ENCODE data around the gene CEP44.
"Not testable (repeated sequence)": the region's sequence is repeated elsewhere in the genome, so short reads cannot be mapped to it uniquely, and the experiment has no call there.

The CEP44 gene

DNA sequence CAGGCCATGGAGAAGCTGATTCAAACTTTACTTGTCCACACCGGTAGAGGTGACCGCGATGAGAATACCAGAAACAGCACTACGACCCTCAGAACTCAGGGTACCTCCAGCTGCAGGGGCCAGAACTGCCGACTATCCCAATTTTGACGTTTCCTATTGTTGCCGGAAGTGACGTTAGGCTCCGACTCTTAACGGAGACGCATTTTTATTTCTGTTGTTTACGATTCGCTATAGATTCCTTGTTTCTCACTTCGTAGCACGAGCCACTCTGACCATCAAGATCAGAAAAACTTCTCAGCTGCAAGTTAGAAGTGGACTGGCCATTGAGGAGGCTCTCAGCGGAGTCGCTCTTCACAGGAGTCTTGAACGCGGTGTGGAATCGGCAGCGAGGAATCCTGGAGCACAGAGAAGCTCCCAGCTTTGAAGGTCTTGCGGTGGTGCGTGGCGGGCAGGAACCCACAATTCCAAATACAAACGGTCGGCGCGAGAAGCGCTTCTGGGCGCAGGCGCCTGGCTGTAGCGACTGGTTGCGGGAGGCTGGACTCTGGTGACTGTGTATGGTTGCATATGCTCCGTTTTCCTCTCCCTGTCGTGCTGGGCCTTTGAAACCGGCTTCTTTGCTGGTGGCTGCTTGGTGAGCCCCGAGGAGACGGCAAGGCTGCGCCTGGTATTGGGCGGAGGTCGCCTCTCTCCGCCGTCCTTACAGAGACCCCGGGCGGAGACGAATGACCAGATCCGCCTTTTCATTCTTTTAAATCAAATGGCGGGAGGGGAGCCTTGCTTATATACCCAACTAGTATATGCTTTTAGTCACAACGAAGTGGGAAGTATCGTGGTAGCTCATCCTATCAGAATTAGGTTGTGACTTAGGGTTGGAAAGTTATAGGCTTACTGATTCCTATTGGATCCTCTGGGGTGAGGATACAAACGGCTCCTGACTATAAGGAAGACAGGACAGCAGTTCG, at the start of gene CEP44, which contains the start of gene FBXO8:
Gene CEP44, plus strand, starts transcription at position 405 of the 965 bp plus-strand sequence. CDS start 15,211 bp downstream, outside the sequence.
Gene FBXO8, minus strand, starts transcription at position 161 of the 965 bp plus-strand sequence. CDS start 20,575 bp downstream, outside the sequence.
- DNase-seq (ENCODE audit: low spot score) = peak; percentile 59

DNA sequence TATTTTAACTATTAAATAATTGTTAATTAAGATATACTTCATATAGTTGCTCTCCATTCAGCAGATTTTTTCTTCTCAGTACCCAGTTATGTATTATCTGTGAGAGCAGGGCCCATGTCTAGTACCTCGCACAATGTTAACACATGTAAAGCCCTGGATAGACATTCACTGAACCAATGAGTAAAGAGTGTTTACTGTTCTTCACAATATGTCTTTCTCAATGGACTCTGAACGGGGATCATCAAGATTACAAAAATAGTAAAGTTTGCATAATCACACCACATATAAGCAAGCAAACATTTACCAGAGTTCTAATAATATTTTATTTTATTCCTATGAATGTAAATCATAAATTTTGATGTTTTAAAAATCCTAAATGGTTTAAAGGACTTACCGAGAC, 47.4 kb upstream of the CEP44 start:
- no peak for DNase-seq (ENCODE audit: low spot score)

- no peak for DNase-seq (ENCODE audit: low spot score)
Observed at GRCh38 chr4:174241162-174241561, 42.5 kb upstream of the CEP44 start.

DNA sequence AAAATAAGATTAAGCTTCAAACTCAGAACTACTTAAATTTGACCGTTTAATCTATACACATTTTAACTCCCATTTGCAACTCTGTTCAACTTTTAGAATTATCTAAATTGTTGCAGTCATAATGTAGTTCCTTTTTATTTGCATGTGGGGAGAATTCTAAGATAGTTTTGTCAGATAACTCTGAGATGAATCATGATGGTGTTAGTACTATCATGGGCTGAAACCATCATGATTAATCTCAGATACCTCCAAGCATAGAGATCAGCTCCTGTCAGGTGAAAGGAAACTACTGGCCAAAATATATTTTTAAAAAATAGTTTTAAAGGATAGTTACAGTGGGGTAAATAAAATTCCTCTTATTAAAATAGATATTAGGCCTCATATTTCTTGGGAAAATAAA, 39.3 kb upstream of the CEP44 start:
- DNase-seq (ENCODE audit: low spot score) = no peak

DNA sequence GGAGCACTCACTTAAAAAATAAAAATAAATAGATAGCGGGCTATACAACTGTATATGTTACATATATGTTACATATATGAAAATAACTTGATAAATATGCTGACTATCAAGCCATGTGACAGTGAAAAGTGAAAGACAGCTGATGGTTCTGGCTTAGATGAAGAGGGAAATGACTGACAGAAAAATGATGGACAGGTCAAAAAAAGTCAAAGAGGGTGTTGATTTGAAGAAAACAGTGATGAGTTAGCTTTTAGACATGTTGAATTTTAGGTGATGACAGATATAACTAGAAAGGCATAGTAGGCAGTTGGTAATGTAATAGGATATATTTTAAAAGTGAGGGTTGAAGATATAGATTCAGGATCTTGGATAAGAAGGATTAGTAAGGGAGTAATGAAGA, 38.0 kb upstream of the CEP44 start:
- no peak for DNase-seq (ENCODE audit: low spot score)

DNA sequence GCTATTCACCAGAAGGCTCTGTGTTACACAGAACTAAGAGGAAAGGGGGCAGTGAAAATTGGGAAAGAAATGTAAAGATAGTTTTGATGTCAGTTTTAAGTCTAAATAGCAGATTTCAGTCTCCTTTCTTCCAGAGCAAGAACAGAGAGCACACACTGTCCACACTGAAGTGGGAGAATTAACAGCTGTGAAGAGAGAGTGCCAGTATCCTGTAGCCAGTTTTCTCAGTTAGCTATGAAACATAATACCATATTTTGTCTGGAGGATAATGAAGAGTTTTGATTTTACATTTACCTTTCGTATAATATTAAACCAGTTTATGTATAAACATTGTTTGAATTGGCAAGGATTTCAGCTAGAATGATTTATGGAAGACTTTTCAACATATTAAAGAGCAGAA, 35.3 kb upstream of the CEP44 start:
- no peak for DNase-seq (ENCODE audit: low spot score)

DNA sequence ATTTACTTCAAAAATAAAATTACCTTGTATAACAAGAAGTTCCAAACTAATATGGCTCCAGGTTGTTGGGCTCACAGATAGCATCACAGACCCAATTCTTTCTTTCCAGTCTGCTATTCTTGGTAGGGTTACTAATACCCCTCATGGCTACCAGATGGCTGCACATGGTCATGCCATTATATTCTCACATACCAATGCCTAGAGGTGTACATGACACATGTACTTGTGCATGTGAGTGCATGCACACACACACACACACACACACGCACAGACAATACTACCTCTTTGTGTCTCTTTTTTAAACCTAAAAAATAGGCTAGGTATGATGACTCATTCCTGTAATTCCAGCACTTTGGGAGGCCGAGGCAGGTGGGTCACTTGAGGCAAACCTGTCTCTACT, 31.3 kb upstream of the CEP44 start:
- no peak for DNase-seq (ENCODE audit: low spot score)

DNA sequence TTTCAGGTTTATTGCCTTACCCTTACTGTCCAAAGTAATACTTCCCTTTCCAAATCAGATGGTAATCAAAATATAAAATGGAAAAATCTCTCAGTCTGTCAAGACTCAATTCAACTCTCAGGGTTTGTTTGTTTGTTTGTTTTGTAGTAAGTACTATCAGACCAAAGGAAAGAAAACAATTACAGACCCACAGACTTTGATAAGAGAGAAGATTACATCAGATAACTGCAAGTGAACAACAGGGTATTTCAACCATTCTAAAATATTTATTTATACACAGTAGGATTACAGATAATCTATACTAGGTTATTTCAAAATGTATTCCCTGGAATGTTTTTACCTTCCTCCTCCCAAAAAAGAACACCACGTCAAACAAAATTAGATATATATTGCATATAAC, 29.1 kb upstream of the CEP44 start:
- DNase-seq (ENCODE audit: low spot score) = no peak

DNA sequence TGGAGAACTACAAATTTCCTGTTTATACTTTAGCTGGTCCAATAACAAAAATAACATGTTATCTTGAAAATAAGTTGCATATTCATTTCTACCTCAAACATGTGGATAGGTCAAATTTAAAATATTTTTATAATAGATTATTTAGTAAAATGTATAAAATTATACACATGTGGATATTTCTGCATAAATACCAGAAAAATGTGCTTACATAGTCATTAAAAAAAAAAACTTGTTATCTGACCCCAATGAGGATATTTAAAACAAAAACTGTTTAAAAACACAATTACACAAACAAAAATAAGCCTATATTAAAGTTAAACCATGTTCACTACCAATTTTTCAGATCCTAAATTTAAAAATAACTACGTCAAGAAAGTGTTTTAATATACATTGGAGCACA, 28.3 kb upstream of the CEP44 start:
- DNase-seq (ENCODE audit: low spot score) = no peak

GRCh38 chr4:174255786-174256185, 27.9 kb upstream of the CEP44 start:
- DNase-seq (ENCODE audit: low spot score) = no peak

DNA sequence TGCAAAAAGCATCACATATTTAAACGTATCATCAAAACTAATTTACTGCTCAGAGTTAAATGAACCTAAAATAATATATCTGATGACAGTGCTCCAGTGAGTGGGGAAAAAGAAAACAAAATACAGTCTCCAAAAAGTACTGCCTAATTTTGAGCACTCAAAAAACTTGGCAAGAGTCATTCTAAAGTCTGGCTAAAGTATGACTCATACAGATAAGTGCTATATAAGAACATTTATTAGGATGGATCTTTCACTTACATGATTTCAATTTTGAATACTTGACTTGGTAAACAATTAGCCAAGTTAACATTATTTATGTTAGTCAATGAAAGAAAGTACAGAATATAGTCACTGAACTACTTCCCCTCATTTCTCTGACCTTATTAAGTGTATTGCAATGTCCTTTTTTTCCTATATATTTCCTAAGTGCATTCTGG, 27.4 kb upstream of the CEP44 start:
- DNase-seq (ENCODE audit: low spot score) = no peak

- DNase-seq (ENCODE audit: low spot score) = no peak
Observed at GRCh38 chr4:174259580-174259979, 24.1 kb upstream of the CEP44 start.

DNA sequence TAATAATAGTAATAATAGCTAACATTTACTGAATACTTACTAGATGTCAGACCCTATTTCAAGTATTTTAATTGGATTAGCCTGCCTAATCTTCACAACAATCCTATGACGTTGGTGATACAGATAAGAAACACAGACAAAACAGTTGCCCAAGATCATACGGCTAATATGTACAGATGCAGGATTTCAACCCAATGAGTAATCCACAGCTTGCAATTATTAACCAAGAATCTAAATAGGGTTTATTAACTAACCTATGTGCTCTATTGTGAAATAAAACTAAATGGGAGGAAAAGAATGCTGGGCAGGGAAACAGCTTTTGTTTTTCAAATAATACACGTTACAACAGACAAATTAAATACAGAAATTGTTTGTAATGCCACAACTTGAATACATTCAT, 23.6 kb upstream of the CEP44 start:
- DNase-seq (ENCODE audit: low spot score) = peak; percentile 23

GRCh38 chr4:174261432-174261831, 22.3 kb upstream of the CEP44 start:
- DNase-seq (ENCODE audit: low spot score) = not testable (repeated sequence)

GRCh38 chr4:174262624-174263444, 20.9 kb upstream of the CEP44 start:
- no peak for DNase-seq (ENCODE audit: low spot score)

DNA sequence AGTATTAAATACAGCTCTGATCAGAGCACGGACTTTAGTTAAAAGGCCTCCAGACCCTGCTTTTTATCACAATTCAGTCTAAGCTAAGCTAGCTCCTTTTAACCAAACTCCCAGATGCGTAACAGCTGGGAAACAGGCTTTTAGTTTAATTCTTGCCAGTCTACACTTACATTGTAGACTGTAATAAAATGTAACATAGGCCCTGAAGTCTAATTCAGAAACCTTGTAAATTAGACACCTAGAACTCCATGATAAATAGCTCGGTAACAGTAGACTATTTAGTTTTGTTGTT, 20.3 kb upstream of the CEP44 start:
- DNase-seq (ENCODE audit: low spot score) = no peak

DNA sequence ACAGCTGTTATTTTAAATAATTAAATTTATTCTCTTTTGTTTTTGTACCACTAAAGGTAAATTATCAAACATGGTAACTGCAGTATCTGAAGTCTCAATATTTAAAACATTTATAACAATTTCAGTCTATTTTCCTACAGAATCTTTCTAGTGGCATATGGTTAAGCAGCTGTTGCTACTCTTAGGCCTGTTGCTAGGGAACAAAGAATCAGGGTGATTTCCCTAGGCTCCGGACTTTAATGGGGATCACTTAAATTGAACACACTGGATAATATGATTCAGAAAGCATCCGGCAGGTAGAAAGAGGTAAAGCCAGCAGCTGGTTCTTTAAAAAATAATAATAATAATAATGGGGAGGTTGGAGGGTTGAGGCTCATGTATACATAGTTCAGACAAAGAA, 17.8 kb upstream of the CEP44 start:
- no peak for DNase-seq (ENCODE audit: low spot score)

- DNase-seq (ENCODE audit: low spot score) = no peak
Observed at GRCh38 chr4:174266416-174266815, 17.3 kb upstream of the CEP44 start.

- DNase-seq (ENCODE audit: low spot score) = no peak
Observed at GRCh38 chr4:174273930-174274329, 9.8 kb upstream of the CEP44 start.

DNA sequence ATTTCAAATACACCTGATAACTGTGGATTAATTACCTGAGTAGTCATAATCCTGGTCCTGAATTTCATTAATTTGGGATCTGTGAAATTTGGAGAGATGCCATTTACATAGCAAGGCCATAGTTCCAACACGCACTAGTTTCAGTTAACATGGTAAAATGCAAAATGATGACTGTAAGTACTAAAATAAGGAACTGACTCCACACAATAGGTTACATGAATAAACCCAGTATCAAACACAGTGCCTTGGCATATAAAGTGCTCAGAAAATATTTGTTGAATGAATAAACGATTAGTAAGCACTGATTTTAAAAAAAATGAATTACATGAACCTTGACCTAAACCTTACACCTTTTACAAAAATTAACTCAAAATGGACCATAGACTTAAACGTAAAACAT, 9.3 kb upstream of the CEP44 start:
- no peak for DNase-seq (ENCODE audit: low spot score)

DNA sequence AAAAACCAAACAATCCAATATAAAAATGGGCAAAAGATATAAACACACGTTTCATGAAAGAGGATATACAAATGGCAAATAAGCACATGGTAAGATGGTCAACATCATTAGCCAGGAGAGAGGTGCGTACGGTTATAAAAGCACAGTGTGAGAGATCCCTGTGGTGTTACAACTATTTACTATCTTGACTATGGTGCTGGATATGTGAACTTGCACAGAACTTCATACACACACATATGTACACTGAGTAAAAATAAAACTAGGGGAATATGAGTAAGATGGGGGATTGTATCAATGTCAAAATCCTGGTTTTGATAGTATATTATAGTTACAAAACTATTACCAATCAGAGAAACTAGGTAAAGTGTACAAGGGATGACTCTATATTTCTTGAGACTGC, 8.6 kb upstream of the CEP44 start:
- DNase-seq (ENCODE audit: low spot score) = no peak

DNA sequence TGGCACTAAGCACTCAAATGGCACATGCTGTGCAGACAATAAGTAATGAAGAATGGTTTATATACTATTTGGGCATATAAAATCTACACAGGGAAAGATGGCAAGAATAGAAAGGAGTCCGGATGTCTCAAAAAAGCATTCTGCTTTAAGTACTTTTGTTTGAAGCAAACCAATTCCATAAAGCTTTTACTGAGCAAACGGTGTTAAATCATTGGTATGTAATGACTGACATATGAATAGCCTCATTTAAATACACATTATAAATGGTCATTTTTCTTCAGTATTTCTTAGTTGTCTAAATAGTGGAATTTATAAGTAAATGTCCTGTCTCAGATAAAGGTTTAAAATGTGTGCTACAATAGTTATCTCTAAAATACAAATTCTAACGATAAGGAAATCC, 6.3 kb upstream of the CEP44 start:
- DNase-seq (ENCODE audit: low spot score) = no peak

DNA sequence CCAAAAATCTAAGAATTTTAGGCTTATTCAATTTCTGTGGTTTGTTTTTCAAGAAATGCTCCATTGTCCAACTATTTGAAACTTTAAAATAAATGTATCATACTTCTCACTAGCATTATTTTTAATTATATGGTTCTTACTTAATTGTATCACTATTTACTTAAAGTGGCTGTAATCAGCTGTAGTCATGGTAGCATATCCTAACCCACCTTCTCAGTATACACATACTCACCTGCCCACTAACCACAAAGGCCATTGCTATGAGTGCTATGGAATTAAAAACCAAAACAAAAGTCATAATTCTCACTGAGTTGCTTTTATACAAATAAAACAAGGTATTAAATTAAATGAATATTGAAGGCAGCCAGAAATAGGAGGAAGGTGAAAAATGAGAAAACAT, 5.2 kb upstream of the CEP44 start:
- no peak for DNase-seq (ENCODE audit: low spot score)
